ENCODE measurements around the gene DHX8.

GRCh38 chr17:43448720-43449469, 34.9 kb upstream of the DHX8 start:
- TF ChIP-seq CTCF (IDR thresholded peaks at IDR 0.05 in 2 of 3, conservative IDR thresholded peaks at IDR 0.05 in 1 of 3; ENCODE audit: borderline replicate concordance in 1 of 3, insufficient read depth in 1 of 3, low read depth in 2 of 3, low read length in 2 of 3) (no peak), MAX (IDR thresholded peaks at IDR 0.05) (no peak), RAD21 (IDR thresholded peaks at IDR 0.05; ENCODE audit: low read depth) (no peak), POLR2AphosphoS5 (IDR thresholded peaks at IDR 0.05; ENCODE audit: low read depth, low read length) (no peak), POLR2A (IDR thresholded peaks at IDR 0.05; ENCODE audit: borderline replicate concordance, extremely low read depth, insufficient read depth, insufficient read length) (no peak)

All from HCT116 (cell line).